H1 (cell line): Measurements from ENCODE around the gene PAIP2. TPM values are rescaled to one million over a fixed set of nuclear protein-coding genes. Genes with fewer than 3 reads are reported as not detected.

ENCODE experiments used
- RNF2 ChIP-seq: fragments of 200-900, 300-1000 bp; sonication (generic); IDR thresholded peaks from 2 replicates; pipeline ENCODE4 v1.7.1; 2016; ENCODE audit warnings: borderline replicate concordance, low read depth, mild to moderate bottlenecking, antibody characterized with exemption, low read length; ENCODE audit not compliant: poor library complexity, severe bottlenecking; ENCODE audit errors: missing control alignments
- polyA plus RNA-seq, 7 experiments: library from polyadenylated mRNA; depleted of rRNA in 3 of 7; stranded (reverse) in 5 of 7; unstranded in 2 of 7; fragments of >200 nt in 5 of 7; fragments of 200-250 nt in 2 of 7; gene quantifications; 1 replicate in 5 of 7; 2 replicates in 1 of 7; 4 replicates in 1 of 7; pipeline versions ENCODE4 v1.2.1 to v1.2.3, GENCODE V29; 2011 to 2013; ENCODE audit warnings: missing spikeins in 2 of 7, mixed read lengths in 2 of 7
- total RNA-seq: library from RNA; stranded (reverse); fragmentation: NEBNext Ultra II Directional; extraction: Animal tissue kit (Norgen Biotek cat#: 25700); gene quantifications from 2 replicates; pipeline ENCODE4 v1.2.1, GENCODE V29; 2021

PAIP2 gene
- total and polyA plus RNA-seq, 2 of the 8 experiments (the other 6 are each of a cell fraction or from before 2014, with no cell fraction given) = 87.6 to 162 TPM

DNA sequence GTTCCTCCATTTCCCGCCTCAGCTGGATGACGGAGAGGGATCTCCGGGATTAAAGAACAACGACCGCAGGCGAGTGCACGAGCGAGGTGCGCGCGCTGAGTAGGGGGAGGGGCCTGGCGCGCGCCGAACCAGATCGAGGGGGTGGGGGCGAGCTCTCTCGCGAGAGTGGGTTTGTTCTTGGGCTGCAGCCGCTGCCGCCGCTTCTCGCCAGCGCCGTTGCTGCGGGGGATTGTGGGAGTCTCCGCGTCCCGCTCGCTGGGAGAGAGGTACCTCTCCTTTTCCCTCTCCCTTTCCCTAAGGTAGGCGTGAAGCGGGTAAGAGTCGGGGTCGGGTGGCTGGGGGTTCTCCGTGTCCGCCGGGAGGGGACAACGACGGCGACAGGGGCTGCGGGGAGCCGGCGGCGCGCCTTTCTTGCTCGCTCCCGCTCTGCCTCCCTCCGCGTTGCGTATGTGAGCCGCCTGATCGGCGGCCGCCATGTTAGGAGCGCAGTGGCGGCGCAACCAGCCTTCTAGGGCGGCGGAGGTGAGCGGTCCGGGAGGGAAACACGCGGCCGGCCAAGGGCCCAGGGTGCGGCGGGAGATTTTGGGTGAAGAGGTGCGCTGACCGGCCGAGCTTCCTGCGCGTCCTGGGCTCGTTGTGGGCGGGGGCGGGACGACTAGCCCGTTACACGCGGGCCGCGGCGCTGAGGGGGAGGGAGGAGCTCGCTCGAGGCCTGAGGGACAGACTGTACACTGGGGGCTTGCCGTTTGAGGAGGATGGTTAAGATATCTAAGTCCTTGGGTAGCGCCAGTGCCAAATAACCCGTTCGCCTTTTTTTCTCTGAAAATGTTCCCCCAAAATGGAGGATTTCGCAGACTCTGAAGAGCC, 47.9 kb upstream of the PAIP2 start, which contains the start of gene MATR3 (continued):
- no peak for TF ChIP-seq RNF2
